NCI-H1417 treated with DMSO at 0.1 percent for 48 hours (cell line): ENCODE data around the gene DPP7.

ENCODE experiments used
- DNase-seq: peaks from one replicate; lab custom pipeline; 2025; lab: John Stamatoyannopoulos, UW

DPP7 gene

DNA sequence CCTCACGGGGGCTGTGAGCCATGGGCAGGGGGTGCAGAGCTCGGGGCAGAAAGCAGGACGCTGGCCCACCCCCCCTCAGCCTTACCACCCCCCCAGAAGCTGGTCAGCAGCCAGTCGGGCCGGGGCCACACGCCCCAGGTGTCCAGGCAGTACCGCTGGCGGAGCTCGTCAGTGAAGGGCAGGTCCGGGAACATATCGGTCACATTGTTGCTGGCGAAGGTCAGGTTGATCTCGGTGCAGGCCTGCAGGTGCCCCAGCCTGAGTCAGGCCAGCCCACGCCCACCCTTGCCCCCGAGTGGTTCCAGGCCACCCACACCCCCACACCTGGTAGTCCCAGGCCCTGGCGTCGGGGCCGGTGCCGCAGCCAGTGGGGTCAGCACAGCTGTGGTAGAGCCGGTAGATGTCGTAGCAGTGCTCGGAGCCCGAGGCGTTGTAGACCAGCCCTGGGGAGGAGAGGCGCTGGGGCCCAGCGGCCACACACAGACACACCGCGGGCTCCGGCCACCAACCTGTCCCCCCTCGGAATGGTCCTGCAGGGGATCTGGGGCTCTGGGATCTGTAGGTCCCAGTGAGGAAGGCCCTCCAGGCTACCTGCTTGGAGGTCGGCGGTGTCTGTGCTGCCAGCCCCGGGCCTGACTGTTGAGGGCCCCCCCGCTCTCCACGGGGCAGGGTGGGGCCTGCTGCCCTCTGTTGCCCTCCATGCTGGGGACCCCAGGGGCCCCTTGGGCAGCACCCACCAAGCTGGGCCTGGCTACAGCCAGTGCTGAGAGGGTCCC lies 2.6 kb downstream of the DPP7 start:
- DNase-seq, result no peak

DNA sequence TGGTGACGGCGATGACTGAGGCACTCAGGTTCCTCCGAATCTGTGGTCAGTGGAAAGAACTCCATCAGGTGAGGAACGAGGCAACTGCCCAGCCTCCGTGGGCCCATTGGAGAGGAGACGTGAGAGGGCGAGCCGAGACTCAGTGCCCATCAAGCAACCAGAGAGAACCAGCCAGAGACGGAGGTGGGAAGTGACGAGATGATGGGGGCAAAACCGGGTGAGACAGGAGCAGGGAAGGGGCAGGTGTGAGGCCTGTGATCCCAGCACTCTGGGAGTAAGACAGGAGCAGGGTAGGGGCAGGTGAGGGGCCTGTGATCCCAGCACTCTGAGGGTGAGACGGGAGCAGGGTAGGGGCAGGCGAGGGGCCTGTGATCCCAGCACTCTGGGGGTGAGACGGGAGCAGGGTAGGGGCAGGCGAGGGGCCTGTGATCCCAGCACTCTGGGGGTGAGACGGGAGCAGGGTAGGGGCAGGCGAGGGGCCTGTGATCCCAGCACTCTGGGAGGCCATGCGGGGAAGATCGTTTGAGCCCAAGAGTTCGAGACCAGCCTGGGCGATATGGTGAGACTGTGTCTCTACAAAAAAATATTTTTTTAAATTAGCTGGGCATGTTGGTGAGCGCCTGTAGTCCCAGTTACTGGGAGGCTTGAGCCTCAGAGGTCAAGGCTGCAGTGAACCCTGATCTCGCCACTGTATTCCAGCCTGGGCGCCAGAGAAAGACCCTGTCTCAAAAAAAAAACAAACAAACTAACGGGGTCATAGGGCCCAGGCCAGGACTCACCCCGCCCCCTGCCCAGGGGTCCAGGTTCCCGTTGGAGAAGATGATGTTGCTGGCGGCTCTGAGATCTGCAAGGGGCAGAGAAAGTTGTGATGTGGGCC lies 3.4 kb downstream of the DPP7 start:
- DNase-seq, result no peak

- DNase-seq, result no peak
These were observed 4.2 kb downstream of the DPP7 start for GRCh38 chr9:137110147-137110910.

GRCh38 chr9:137109250-137110146 lies 5.0 kb downstream of the DPP7 start:
- DNase-seq, result no peak

GRCh38 chr9:137108608-137109249 lies 5.8 kb downstream of the DPP7 start:
- DNase-seq, result no peak

- no peak for DNase-seq
These were observed 6.6 kb downstream of the DPP7 start for GRCh38 chr9:137107982-137108381.

DNA sequence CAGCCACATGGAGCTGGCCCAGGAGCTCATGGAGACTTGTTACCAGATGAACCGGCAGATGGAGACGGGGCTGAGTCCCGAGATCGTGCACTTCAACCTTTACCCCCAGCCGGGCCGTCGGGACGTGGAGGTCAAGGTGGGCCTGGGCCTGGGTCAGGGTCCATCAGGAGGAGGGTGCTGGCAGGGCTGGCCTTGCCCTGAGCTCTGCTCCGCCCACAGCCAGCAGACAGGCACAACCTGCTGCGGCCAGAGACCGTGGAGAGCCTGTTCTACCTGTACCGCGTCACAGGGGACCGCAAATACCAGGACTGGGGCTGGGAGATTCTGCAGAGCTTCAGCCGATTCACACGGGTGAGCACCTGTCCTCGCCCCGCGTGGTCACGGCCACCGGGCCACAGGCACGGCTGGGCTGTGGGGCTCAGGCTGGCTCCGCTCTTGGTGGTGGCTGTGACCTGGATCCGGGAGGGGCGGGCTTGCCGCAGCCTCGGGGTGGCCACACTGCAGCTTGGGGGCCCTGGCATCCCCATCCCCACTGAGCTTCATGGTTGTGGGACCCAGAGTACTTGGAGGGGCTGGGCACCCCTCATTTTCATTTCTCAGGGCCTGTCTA lies 7.1 kb downstream of the DPP7 start:
- DNase-seq, result no peak

DNA sequence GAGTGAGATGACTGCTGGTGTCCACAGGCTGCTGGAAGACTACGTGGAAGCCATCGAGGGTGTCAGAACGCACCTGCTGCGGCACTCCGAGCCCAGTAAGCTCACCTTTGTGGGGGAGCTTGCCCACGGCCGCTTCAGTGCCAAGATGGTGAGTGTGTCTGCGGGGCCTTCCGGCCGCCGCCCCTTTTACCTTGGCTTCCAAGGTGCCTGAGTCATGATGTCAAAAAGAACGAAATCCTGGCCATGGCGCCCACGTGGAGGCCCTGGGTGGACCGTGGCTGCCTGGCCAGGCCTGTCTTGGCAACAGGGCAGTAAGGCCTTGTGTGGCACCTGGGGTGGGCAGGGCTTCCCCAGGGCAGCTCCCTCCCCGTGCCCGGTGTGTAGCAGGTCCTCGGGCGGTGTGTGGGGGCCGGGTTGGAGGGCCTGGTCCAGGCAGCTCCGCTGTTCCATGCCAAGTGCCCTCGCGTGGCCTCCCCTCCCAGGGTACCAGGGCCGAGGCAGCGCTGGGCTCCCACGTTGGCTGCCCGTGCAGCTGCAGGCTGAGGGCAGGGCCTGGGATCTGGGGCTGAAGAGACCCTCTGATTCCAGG lies 7.8 kb downstream of the DPP7 start:
- DNase-seq, result no peak

- DNase-seq, result no peak
These were observed 8.5 kb downstream of the DPP7 start for GRCh38 chr9:137105814-137106661.

GRCh38 chr9:137103206-137103999 lies 11.1 kb downstream of the DPP7 start:
- DNase-seq, result no peak

DNA sequence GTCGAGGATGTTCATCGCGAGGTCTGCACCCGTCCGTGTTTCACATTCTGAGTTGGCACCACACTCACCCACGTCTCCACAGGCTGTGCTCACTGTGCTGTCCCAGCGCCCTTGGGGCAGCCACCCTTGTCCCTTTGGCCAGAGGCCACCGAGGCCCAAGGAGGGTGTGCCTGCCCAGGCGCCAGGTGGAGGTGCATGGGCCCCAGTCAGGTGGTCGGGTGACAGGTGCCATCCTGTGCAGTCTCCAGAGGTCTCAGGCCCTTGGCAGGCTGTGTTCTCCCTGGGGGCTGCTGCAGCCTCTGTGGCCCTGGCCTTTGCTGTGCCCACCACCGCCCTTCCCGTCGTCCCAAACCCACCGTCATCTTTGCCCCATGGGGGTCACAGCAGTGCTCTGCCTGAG lies 15.3 kb downstream of the DPP7 start:
- DNase-seq, result no peak

DNA sequence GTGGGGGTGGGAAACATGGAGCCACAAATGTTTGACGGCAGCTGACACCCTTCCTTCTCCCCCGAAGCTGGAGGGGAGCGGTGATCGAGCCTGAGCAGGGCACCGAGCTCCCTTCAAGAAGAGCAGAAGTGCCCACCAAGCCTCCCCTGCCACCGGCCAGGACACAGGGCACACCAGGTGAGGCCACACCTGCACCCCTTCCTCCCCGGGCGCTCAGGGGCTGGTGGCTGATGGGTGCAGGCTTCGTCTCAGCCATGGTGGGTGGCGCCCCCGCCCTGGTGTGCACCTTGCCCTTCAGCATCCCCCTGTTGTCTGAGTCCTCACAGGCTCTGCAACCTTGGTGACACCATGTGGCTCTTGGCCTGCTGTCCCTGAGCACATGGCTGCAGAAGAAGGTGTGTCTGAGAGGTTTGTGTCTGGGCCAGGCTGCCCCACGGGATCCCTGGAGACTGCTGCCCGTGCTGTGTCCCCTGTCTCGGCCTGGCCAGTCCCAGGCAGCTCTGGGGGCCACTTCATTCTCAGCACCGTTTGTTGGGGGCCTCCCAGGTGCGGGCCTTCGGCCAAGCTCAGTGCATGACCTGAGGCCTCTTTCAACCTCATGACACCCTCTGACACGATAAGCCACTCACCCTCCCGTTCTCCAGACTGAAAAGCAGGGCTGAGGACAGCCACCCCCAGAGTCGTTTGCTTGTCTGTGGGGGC lies 16.6 kb downstream of the DPP7 start:
- no peak for DNase-seq

GRCh38 chr9:137096785-137097546 lies 17.6 kb downstream of the DPP7 start:
- DNase-seq, result no peak

DNA sequence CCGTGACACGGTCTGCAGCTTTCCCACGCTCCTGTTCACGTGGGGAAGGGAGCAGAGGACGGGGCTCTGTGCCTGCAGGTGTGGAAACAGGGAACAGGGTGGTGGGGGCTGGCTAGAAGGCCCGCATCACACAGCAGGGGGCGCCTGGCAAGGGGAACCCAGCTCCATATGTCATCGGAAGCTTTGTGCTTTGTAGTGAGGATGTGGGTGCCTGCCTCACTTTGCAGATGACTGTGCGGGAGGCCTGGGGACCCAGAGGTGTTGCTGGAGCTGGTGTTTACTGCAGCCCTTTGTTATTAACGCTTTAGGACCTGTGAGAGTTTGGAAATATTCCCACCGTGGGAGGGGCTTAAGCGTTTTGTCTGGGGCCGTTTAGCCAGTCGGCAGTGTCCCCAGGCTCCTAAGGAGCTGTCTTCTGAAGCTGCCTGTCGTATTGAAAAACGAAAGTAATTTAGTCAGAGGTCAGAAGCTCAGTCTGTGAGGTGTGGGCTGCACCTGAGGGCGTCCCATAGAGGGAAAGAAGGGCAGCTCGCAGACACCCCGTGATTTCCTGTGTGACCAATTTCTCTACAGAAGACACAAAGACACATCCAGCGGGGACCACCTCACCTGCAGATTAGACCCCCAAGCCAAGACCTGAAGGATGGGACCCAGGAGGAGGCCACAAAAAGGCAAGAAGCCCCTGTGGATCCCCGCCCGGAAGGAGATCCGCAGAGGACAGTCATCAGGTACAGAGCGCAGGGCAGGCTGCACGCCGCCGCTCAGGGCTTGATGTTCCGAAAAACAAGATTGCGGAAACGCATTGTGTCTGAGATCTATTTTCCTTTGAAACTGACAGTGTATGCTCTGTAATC lies 18.6 kb downstream of the DPP7 start:
- DNase-seq, result no peak

GRCh38 chr9:137089232-137089947 lies 25.1 kb downstream of the DPP7 start:
- DNase-seq, result no peak
